Stimulated activated CD4-positive, alpha-beta T cell treated with anti-CD3 and anti-CD28 coated beads, TNF-alpha, amount 100 ng/mL, for 4 hours (primary cell): ENCODE data around the gene TTC23.
"Not testable (repeated sequence)": the region's sequence is repeated elsewhere in the genome, so short reads cannot be mapped to it uniquely, and the experiment has no call there.

Experiments used
- DNase-seq, 3 experiments: peaks; one replicate each; pipeline ENCODE4 v3.0.0-alpha.2; 2020; ENCODE audit warnings: low read depth in 3 of 3

Gene TTC23

GRCh38 chr15:99201408-99202175, 47.8 kb downstream of the TTC23 start:
- DNase-seq = no peak

- DNase-seq = no peak
Measured at GRCh38 chr15:99197856-99198255, 51.5 kb downstream of the TTC23 start.

GRCh38 chr15:99192181-99192580, 57.2 kb downstream of the TTC23 start:
- DNase-seq = not testable (repeated sequence)

GRCh38 chr15:99187936-99188335, 61.4 kb downstream of the TTC23 start:
- DNase-seq = no peak

GRCh38 chr15:99185414-99186130, 63.8 kb downstream of the TTC23 start:
- DNase-seq = no peak

- DNase-seq = no peak
Measured at GRCh38 chr15:99182791-99183190, 66.6 kb downstream of the TTC23 start.

GRCh38 chr15:99181545-99181971, 67.8 kb downstream of the TTC23 start:
- DNase-seq = no peak

GRCh38 chr15:99180964-99181306, 68.4 kb downstream of the TTC23 start:
- no peak for DNase-seq

GRCh38 chr15:99180086-99180963, 69.1 kb downstream of the TTC23 start:
- no peak for DNase-seq

GRCh38 chr15:99177679-99178078, 71.7 kb downstream of the TTC23 start:
- DNase-seq = no peak

GRCh38 chr15:99176757-99177156, 72.6 kb downstream of the TTC23 start:
- no peak for DNase-seq

GRCh38 chr15:99174567-99175395, 74.6 kb downstream of the TTC23 start:
- DNase-seq = no peak

- DNase-seq = no peak
Measured at GRCh38 chr15:99172989-99173388, 76.4 kb downstream of the TTC23 start.

GRCh38 chr15:99172171-99172570, 77.2 kb downstream of the TTC23 start:
- no peak for DNase-seq

GRCh38 chr15:99170476-99171065, 78.8 kb downstream of the TTC23 start:
- no peak for DNase-seq

- DNase-seq = no peak
Measured at GRCh38 chr15:99169769-99170311, 79.5 kb downstream of the TTC23 start.

GRCh38 chr15:99168601-99169580, 80.5 kb downstream of the TTC23 start:
- DNase-seq = no peak

- DNase-seq = no peak
Measured at GRCh38 chr15:99167640-99168039, 81.7 kb downstream of the TTC23 start.

- DNase-seq = no peak
Measured at GRCh38 chr15:99167201-99167600, 82.2 kb downstream of the TTC23 start.
